LHCN-M2 (cell line): Measurements from ENCODE around the gene NIBAN1. TPM values are rescaled to one million over a fixed set of nuclear protein-coding genes. Genes with fewer than 3 reads are reported as not detected.
"Not testable (repeated sequence)": the region's sequence is repeated elsewhere in the genome, so short reads cannot be mapped to it uniquely, and the experiment has no call there.

Experiments used
- DNase-seq: peaks from one replicate; pipeline ENCODE4 v3.0.0-alpha.2; 2012; ENCODE audit warnings: low read depth
- total RNA-seq: library from RNA; depleted of rRNA; stranded (reverse); fragments of >200 nt; gene quantifications from 2 replicates; pipeline ENCODE4 v1.2.3, GENCODE V29; 2014

NIBAN1 gene
- total RNA-seq, 1 experiment from 2014 or later, result 0.06 TPM

DNA sequence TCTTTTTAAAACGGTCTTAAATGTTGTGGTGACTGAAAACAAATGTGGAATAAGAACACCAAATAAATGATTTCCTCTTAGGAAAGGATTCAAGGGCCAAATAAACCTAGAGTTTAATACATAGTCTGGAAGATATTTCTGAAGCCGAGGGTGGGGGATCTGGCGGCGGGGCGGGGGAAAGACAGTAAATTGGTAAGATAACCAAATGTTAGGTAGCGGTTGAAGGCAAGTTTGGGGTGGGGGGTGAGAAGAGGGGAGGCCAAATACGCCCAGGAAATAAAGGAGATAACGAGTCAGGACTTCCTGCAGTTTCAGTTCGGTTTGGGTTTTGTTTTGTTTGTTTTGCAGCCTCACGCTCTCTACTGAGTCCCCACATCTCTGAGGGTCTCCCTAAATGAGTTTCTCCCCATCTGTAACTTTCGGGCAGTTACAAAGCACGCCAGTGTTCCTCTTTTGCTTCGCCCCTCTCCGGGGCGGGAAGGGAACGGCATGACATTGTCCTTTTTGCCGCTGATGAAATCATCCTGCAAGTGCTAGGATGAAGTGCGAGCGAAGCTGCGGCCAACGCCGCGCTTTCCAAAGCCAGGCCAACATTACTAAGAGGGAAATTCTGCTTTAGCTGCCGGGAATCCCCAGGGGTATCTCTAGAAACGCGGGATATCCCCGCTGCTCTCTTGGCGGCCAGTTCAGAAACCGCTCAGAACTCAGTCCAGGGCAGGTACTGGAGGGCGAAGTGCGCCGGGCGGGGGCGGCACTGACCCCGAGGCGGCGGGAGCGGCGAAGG is 844 bp downstream of the NIBAN1 start:
- DNase-seq, result peak; percentile 17

DNA sequence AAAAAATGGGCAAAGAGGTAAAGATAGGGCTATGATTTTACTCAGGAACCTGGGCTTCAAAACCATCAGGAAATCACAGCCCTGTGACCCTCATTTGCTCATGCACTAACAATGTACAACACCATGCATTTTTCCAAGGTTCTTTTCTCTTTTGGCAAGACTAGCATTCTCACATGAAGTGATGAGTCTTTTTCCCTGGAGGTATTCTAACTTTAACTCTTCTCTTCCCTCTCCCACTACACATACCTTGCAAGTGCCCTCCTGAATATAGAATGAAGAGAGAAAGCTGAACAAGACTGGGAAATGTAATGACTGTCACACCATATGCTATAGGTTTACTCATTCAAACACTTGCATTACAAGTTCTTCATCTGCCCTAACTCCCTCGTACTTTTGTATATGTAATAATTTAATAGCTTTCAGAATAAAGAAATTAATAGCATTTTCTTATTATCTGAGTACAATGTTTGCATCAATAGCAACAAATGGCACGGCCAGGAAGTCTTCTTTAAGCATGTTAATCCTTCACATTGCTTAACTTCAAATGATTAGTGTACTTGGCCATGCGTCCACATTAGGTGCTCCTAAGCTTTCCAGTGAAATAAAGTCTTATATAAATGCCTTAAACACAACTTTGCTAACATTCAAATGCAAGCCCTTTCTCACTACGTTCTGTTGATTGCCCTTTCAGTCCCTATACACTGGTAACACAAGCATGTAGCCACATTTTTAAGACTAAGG is 1.8 kb downstream of the NIBAN1 start:
- DNase-seq, result no peak

DNA sequence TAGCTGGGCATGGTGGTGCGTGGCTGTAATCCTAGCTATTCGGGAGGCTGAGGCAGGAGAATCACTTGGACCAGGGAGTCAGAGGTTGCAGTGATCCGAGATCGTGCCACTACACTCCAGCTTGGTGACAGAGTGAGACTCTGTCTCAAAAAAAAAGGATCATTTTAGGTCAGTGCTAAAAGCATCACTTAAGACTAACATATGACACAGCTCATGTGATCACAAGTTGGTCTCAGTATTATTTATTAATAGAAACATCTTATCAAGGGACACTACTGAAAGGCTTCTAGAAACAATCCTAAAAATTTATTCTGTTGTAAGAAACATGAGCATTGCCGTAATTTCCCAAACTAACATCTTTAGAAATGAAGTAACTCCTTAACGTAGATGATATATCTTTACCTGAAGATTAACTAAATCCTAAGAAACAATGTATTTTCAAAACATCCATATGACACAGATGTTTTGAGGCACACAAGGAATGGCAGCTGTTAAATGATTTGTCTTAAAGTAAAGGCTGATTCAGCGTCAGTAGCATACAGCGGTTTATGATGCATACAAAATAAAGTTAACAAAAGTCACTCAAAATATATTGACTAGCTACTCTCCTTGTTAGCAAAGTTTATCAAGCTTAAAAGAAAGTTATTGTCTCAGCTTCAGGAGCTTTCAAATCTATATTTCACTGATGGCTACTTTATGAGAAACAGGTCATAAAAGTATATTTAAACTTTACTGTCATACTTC is 2.6 kb downstream of the NIBAN1 start:
- DNase-seq, result no peak

DNA sequence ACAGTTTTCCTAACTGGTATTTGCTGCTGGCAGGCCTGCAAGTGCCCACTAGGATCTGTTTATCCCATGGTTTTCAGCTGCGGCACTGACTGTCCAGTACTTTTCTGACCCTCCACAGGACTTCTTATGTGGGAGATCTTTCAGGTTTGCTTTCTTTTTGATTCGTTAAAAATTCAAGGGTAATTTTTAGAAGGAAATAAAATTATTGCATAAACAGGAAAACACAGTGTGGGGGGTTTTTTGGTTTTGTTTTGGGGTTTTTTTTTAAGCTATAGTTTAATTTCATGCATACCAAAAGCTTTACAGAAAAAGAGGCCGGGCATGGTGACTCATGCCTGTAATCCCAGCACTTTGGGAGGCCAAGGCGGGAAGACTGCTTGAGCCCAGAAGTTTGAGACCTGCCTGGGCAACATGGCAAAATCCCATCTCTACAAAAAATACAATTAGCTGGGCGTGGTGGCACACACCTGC is 3.6 kb downstream of the NIBAN1 start:
- DNase-seq, result no peak

DNA sequence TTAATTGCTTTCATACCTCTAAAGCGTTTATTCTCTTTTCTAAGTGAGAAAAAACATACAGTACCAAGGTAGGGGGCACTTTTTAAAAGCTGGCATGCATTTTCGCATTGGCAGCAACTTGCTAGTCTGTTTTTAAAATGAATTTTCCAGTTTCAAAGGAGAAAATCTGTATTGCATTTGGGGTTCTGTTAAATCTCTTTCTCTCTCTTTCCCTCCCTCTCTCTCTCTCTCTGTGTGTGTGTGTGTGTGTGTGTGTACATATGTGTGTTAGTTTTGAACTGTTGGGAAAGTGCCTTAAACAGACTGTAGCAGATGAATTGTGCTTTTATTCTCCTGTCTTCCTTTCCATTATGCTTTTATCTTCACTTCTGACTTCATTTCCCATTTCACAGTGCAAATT is 7.3 kb downstream of the NIBAN1 start:
- no peak for DNase-seq

DNA sequence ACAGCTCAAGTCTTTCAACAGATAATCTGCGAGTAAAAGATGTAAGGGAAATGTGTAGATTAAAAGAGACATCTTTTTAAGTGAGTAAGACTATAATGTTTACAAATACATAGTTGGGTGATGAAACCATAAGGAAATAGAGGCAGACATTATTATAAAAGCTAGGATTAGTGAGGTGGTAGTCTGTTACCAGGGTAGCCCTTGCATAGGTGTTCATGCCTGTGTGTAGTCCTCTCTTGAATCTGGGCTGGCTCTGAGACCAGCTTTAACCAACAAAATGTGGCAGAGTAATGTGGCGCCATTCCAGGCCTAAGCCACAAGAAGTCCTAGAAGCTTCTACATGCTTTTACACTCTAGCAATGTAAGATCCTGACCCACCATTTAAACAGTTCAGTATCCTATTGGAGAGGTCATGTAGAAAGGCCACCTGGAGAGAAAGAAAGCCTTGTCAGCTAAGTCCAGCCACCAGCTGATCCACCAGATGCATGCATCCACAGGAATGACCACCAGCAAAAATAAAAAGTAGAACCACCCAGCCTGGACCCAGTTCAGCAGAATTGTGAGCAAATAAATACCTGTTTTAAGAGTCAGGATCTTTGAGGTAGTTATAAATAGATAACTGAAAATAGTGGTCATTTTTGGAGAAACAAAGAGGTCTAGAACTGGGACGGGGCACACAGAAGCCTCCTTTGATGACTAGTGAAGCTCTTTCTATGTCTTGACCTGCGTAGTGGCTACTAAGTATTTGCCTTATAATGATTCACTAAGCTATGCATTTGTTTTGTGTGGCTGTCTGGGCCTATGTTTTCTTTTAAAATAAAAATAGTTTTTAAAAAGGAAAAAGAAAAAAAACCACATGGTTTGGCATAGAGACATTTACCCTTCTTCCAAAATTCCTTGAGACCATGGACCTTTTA is 8.1 kb downstream of the NIBAN1 start:
- no peak for DNase-seq

DNA sequence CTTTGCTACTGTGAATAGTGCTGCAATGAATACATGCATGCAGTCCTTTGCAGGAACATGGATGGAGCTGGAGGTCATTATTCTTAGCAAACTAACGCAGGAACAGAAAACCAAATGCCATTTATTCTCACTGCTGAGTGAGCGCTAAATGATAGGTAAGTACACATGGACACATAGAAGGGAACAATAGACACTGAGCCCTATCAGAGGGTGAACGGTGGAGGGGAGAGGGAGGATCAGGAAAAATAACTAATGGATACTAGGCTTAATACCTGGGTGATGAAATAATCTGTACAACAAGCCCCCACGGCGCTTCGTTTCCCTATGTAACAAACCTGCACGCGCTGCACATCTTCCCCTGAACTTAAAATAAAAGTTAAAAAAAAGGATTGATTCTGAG is 8.9 kb downstream of the NIBAN1 start:
- DNase-seq, result no peak

DNA sequence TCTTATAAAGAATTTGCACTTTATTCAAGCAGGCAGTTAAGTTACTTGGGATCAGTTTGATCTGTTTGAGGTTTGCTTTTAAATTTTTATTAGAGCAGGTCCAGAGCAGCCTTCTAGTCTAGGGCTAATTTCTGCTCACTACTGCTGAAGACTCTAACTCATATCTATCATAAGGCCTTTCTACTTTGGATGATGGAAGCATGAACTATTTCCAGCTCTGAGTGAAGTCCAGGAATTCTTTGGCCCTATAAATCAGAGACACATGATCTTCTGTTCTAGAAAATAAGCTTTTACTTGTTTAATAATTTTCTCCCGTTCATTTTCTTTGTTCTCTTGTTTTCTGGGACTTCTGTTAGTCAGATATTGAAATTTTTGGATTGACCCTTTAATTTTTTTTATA is 14.7 kb downstream of the NIBAN1 start:
- DNase-seq, result no peak

DNA sequence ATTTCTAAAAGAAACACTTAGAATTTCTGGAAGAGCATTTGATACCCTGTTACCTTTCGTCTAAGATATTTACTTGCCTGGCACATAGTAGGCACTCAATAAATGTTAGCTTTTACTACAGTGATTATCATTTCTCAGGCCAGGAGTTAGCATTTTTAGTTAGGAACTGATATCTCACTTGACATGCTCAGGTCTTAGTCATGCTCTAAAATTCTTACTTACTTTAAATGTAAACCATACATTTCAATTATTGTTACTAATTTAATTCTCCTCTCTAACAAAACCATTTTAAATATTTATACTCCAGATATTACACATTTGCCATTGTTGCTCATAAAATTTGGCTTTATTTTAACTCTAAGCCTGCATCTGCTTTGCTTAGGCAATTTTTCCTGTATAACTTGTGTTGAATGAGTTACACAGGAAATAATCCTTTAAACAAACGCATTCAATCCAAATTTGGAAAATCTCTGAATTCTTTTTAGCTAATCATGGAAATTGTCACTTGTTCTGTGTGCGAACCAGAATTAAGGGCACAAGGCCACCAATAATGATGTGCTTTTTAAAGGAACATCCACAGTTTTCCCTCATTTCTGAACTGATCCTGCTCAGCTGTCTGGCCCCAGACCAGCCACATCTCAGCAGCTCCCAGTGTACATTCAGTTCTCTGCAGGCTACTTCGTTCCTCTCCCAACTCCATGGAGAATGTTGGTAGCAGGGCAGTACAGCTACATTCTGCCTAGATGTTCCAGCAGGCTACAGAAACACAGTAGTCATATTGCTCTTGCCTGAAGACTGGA is 15.6 kb downstream of the NIBAN1 start:
- DNase-seq, result no peak

DNA sequence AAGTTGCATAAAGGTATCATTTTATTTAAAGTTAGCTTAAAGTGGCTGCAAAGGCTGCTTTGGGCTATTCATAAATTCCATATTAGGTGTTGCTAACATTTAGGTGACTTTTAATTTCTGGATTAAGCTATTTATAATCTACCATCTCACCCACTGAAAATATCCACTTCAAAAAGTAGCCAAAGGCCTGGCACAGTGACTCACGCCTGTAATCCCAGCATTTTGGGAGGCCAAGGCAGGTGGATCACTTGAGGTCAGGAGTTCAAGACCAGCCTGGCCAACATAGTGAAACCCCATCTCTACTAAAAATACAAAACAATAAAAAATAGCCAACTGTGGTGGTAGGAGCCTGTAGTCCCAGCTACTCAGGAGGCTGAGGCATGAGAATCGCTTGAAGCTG is 16.4 kb downstream of the NIBAN1 start:
- not testable (repeated sequence) for DNase-seq

DNA sequence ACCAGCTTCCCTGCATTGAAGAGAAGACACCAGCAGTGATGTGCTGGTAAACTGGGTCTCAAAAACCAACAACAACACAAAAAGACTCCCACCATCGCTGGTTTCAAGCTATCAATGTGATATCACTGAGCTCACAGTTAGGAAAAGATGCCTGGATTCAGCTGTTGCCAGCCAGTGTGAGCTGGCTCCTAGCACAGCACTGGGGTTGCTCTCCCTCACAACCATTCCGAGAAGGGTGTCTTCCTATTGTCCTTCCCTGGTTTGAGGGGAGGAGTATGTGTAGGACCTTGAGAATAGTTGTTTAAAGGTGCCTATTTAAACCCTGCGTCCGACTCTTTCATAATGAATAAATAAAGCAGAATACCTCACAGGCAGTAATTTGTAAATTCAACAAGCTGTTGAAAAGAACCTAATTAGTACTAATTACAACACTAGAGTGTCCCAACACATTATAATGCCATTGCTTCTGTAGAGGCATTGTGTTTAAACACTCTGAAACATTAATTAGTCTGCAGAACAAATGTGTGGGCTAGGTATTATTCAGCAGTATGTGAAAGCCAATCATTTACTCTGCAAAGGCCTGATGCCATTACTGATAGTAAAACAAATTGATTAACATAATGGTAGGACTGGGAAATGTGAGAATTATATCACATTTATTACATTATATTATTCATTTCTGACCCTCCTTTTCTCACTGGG is 17.2 kb downstream of the NIBAN1 start:
- DNase-seq, result no peak

DNA sequence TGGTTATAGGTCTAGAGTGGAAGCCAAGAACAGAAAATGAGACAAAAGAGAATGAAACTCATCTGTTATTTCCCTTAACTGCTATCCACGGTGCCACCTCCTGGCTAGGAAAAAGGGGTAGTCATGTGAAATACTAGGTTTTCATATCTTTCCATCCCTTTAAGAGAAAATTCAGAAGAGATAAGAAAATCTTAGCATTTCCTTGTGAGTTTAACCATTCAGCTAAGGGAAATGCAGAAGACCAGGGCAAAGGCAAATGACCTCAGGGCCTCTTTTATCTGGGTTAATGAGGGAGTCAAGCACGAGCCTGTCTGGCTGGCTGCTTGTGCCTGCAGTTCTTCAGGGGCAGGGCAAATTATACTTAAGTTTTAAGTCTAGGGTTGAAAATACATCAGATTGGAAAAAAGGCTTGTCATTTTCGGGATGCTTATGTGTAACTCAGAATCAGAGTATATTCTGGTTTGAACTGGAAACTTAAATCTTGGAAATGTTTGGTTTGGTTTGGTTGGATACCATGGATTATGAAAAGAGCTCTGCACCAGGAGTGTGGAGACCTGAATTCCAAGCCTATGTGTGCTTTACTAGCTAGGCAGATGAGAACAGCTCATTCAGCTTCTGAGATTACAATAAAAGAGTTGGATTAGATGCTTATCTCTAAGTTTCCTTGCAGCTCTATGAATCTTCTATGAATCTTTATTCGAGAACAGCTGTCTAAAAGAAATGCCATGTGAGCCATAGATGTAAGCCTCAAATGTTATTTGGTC is 19.9 kb downstream of the NIBAN1 start:
- no peak for DNase-seq

DNA sequence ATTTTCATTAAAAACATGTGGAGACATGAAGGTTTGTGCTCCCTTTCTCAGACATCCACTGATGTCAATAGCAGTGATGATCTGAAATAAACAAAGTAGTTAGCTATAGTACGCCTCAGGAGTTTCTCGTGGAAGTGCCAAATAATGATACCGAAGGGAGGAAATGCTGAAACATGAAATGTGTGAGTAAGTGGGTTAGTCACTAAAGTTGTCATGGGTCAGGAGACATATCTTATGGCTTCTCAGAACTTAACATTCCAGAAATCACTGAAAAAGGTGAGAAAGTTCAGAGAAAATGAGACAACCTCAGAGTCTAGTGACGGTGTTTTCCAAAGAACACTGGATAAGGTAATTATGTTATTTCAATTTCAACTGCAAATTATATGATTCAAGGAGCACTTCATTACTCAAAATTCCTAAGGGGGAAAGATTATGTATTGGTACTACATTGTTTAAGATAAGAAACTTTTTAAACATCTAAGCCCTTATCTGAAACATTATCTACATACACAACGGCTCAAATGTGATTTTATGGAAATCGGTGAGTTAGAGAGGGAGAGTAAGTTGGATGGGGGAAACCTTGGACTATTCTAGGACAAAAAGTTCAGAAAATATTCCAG is 20.6 kb downstream of the NIBAN1 start:
- DNase-seq, result peak; percentile 34

DNA sequence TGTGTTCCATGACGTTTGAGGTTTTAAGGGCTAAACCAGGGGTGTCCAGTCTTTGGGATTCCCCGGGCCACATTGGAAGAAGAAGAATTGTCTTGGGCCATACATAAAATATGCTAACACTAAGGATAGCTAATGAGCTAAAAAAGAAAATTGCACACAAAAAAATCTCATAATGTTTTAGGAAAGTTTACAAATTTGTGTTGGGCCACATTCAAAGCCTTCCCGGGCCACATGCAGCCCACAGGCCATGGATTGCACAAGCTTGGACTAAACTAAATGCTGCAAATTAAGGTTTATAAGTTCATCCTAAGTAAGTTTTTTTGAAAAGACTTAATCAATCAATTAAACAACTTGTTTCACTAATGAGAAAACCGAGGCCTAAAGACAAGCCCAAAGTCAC is 21.9 kb downstream of the NIBAN1 start:
- no peak for DNase-seq

DNA sequence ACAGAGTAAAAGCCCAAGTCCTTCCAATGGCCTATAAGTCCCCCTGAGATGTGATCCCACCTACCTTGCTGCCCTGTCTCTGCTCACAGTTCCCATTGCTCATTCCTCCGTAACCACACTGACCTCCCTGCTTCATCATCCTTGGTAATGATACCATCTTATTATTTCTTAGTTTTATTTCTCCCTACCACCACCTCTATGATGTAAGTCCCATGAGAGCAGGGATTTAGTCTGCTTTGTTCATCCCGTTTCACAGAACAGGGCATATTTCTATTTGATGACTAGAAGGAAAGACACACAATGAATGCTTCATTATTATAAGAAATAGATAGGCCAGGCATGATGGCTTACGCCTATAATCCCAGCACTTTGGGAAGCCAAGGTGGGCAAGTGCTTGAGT is 22.5 kb downstream of the NIBAN1 start:
- DNase-seq, result no peak

DNA sequence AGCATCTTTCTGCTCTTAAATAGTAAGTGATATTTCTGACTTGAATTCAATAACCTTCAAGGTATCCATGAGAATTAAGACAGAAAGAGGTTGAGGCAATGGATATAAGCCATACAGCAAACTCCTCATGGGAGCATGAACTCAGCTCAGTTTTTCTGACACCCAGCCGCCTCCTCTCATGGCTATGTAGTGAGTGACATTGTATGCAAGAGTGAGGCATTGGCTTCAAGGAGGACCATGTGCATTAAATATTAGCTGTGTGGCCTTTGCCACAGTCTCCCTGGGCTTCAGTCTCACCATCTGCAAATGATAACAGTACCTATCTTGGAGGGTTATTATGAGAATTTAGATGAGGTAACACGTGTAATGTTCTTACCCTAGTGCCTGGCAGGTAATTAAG is 23.4 kb downstream of the NIBAN1 start:
- no peak for DNase-seq

DNA sequence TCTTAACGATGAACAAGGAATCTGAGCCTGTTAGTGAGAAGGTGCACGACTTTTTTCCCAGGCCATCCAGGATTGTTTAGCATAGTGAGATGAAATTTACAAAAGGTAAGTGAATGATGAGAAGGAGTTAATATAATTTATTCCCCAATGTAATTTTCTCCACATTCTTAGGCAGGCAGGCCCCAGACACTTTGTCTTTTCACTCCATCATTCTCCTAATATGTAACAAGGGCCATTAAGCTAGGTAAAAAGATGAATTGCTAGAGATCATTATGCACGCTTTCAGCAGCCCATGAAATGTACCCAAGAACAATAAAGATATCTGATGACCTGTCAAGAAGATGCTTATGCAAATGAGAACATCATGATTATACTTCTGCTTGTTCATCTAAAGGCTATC is 24.1 kb downstream of the NIBAN1 start:
- DNase-seq, result no peak

DNA sequence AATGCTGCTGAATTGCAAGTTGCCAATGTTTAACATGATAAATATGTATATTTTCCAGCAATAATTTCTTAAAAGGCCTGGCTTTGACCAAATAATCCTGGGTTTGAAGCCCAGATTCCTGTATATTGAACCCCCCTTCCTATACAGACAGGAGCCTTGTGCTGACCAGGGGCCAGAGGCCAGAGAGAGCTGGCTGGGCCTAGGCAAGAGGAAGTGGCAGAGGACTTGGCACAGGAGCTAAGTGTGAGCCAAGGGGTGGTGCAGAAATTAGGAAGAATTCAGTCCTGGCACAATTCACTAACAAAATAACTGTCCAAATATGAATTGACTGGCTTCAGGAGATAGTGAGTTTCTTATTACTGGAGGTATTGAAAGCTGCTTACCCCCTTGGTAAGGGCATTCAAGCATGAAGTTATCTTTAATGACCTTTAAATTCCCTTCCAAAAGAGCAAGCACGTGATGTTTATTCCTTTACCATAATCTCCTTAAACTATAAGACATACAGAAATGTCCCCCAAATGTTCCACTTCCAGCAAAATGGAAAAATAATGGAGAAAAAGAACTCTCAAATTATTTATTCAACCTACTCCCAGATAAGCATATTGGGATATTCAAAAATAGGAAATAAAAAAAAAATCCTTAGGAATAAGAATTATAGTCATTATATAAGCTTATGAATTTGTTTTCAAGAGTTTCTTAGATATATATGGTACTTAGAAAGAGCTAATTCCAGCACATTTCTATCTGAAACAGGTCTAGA is 26.6 kb downstream of the NIBAN1 start:
- DNase-seq, result no peak
